GM12873 (cell line): ENCODE measurements around the gene KIRREL3.

Experiments used
- CTCF ChIP-seq: IDR thresholded peaks from 2 replicates; pipeline ENCODE4 v1.5.1; 2012; ENCODE audit warnings: low read depth, mild to moderate bottlenecking, moderate library complexity, low read length, control low read depth; ENCODE audit not compliant: insufficient read depth; ENCODE audit errors: missing control alignments

KIRREL3 gene

GRCh38 chr11:126804363-126804762 lies 196.2 kb downstream of the KIRREL3 start:
- TF ChIP-seq CTCF: no peak

DNA sequence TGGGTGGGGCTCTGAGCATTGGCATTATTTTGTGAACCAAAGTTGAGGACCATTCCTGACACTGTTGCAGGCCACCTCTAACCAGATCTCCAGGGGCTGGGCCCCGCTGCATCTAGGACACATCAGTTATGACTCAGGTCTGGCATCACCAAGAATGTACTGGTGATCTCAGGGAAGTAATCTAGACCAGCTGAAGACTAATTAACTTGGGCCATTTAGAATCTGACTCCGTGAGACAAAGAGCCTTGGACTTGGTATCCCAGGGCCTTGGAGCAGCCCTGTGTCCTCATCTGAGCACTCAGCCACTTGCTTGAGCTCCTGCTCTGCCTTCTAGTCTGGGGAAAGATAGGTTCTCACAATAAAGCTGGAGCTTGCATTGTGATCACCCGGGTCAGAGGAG lies 200.6 kb downstream of the KIRREL3 start:
- no peak for TF ChIP-seq CTCF

DNA sequence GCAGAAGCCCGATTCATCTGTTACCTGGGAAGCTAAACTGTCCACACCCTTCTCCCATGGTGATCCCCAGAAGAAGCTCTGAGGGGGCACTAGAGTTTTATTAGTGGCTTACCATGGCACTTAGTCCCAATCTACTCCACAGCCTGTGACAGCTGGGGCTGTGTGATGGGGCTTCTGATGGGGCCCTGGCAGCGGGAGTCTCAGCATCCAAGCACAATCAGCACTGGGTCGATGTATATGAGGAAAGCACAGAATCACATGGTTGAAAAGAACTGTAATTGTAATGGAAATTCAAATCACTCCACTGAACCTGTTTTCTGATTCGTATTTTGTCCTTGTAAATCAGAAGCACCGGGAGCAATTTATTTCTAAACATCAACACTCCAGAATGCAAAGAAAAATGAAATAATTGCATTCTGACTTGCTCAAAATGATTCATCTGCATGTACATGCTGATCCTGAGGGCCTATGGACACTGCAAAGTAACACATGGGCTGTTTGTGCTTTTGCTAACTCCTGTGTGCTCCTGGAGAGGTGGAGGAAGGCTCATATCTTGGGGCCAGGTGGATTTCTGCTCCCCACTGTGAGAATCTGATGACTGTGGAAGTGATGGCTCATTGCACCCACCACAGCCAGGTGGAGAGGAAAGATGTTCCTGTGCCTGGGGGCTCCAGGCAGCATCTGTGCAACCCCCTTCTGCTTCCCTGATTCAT lies 203.0 kb downstream of the KIRREL3 start:
- no peak for TF ChIP-seq CTCF

DNA sequence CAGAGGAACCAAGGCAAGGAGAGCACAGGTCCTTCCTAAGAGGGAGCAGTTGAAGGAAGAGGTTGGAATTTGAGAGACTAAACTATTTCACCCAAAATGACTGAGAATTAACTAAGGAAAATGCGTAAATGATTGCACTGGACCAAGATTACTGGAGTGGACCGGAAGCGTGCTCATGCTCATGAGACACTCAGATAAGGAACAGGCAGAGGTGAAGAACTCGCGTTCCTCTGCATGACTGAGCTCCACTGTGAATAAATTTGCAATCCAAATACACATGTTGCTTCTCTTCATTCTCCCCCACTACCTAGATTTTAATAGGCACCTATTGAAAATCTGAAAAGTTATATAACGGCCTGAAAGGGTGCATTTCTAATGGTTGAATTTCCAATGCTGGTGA lies 207.0 kb downstream of the KIRREL3 start:
- no peak for TF ChIP-seq CTCF

DNA sequence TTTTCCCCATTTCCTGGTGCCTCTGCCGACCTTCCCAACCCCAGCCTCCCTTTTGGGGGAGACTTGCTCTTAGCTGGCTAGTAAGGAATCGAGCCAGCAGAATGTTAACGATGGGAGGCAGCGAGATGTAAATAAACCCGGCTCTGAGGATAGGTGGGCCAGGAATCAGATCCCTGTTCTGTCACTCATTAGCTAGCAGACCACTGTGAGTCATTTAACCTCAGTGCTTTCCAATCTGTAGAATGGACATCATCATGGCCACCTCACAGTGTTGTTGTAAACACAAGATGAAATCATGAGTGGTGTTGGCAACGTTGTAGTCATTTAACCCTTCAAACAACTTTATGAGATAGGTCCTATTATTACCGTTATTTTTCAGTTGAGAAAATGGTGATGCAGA lies 208.6 kb downstream of the KIRREL3 start:
- no peak for TF ChIP-seq CTCF

DNA sequence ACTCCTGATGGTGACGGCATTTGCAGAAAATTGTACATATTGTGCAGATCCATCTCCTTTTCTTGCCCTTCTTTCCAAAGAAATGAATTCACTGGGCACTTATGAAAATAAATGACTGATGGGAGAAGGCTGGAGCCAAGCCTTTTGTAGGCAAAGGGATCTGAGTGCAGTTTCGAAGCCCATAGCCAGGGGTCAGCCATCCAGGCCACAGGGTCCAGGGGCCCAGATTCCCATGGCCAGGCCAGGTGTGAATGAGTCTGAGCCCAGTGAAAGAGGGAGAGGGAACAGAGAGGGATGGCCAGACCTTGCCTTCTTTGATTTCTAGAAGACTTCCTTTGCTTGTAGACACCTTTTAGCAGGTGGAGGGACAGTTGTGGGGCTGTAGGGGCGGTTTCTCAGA lies 209.1 kb downstream of the KIRREL3 start:
- no peak for TF ChIP-seq CTCF

- TF ChIP-seq CTCF: no peak
Observed at GRCh38 chr11:126790550-126791081, 210.0 kb downstream of the KIRREL3 start.
